GM18502 (cell line): ENCODE data around the gene CFAP251.
"Not testable (repeated sequence)": the region's sequence is repeated elsewhere in the genome, so short reads cannot be mapped to it uniquely, and the experiment has no call there.

Source experiments
- ATAC-seq: cut with Tn5 transposase; IDR thresholded peaks from one replicate; pipeline ENCODE4 v1.9.1; 2021; ENCODE audit warnings: mild to moderate bottlenecking; ENCODE audit not compliant: unreplicated experiment, poor library complexity

The CFAP251 gene

GRCh38 chr12:121970581-121971300 lies 52.3 kb downstream of the CFAP251 start:
- ATAC-seq = no peak

GRCh38 chr12:121974026-121974985 lies 55.9 kb downstream of the CFAP251 start:
- ATAC-seq = no peak

GRCh38 chr12:121975021-121975420 lies 56.6 kb downstream of the CFAP251 start:
- ATAC-seq = no peak

DNA sequence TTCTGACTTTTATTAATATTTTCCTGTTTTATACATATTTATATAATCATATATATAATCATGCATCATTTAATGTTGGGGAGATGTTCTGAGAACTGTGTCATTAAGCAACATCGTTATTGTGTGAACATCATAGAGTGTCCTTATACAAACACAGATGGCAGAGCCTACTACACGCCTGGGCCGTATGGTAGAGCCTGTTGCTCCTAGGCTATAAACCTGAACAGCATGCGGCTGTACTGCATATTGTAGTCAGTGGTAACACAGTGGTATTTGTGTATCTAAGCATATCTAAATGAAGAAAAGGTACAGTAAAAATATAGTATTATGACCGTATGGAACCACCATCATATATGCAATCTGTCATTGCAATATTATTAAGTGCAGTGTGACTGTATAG lies 58.6 kb downstream of the CFAP251 start:
- ATAC-seq = no peak

DNA sequence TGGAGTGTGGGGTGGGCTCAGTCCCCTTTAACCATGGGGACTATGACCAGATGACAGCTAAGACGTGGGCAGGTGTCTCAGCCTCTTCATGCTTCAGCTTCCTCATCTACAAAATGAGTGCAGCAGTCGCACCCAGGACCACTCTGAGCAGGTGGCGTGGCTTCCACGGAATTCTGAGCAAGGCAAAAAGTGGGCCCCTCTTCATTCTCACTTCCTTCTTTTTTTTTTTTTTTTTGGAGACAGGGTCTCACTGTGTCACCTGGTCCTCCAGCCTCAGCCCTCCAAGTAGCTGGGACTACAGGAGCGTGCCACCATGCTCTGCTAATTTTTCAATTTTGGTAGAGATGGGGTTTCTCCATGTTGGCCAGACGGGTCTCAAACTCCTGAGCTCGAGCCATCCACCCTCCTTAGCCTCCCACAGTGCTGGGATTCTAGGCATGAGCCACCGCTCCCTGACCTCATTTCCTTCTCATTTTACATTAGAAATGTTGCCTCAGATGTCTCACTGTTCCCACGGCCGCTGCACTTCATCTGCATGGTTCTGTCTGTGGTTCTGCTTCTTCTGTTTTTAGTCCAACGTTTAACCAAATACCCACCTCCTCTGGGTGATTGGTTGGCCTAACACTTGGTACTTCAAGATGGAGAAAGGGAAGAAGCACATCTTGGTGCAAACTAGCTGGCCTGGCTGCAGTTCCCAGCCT lies 61.9 kb downstream of the CFAP251 start:
- peak; percentile 59 for ATAC-seq

DNA sequence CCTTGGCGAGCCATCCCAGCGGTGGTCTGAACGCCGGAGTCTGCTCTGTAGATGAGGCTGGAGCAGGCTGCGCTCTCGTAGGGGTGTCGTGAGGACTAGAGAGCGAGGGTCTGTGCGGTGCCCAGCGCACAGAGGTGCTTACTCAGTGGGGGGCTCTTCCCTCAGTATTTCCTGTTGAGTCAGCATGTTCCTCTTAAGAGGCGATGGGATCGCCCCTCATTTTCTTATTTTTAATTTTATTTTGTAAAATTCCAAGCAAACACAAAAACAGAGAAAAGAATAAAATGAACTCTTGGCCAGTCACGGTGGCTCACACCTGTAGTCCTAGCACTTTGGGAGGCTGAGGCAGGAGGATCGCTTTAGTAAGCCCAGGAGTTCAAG lies 62.5 kb downstream of the CFAP251 start:
- ATAC-seq = no peak

- ATAC-seq = no peak
These were observed 63.1 kb downstream of the CFAP251 start for GRCh38 chr12:121981456-121981855.

GRCh38 chr12:121982950-121983349 lies 64.6 kb downstream of the CFAP251 start:
- no peak for ATAC-seq

GRCh38 chr12:121983536-121984210 lies 65.3 kb downstream of the CFAP251 start:
- ATAC-seq = no peak

DNA sequence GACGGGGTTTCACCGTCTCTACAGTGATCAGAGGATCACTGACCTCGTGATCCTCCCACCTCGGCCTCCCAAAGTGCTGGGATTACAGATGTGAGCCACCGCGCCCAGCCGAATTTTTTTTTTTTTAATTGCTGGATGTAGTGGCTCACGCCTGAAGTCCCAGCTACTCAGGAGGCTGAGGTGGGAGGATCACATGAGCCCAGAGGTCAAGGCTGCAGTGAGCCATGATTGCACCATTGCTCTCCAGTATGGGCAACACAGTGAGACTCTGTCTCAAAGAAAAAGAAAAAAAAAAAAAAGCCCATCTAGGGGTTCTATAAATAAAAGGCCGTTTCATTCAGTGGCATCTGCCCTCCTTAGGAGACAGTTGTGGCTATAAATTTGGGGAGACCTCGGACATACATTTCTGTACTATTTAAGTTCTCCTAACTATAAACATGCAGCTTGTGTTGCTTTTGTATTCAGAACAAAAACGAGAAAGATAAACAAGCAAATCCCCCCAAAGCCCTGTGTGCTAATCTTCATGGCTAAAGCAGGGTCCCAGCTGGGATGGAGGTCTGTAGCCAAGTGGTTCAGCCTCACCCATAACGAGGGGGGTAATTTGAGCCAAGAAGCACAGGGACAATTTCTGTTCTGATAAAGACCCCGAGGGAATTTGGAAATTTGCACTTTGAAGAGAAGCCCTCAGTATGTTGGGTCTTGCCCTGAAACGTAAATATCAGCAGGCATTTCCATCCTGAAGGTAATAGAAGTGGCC lies 68.3 kb downstream of the CFAP251 start:
- no peak for ATAC-seq

DNA sequence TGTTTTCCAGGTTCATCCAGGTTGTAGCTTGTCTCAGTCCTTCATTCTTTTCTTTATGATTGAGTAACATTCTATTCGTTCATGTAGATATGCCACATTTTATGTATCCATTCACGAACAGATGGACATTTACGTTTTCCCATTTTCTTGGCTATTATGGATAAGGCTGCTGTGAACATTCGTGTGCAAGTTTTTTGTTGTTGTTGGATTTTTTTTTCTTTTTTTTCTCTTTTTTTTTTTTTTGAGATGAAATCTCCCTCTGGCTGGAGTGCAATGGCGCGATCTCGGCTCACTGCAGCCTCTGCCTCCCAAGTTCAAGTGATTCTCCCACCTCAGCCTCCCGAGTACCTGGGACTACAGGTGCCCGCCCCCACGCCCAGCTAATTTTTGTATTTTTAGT lies 70.1 kb downstream of the CFAP251 start:
- ATAC-seq = not testable (repeated sequence)

DNA sequence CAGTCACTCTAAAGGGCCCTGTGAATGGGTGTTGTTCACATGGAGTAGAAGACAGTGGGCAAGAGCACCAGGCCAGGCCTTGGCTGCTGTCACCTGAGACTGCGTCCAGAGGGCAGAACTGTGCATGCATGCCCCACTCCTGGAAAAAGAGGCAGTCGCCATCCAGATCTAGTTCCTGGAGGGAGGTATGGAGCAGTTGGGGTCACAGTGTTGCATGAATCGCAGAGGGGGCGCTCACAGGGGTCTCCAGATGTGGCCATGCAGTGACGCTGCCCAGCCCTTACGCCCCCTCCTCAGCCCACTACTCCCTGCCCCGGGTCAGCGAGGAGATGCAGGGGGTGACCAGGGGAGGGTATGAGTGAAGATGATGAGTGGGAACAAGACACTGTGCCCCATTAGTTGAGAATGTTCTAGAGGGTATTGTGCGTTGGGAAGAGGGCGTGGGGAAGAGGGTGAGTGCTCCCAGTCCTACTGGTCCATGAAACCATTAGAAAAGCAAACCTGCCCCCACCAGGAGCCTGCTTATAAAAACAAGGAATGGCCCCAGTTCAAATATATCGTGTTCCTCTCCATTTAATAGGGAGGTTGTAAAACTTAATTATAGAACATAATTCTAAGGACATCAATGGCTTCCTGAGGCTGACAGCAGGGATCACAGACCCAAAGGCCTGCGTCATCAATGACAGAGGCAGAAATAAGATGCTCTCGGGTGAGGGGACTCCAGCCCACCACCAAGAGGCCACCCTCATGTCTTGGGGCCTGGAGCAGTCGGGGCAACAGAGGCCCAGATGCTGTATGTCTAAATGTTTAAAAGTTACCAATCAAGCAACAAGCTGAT lies 71.1 kb downstream of the CFAP251 start:
- no peak for ATAC-seq

DNA sequence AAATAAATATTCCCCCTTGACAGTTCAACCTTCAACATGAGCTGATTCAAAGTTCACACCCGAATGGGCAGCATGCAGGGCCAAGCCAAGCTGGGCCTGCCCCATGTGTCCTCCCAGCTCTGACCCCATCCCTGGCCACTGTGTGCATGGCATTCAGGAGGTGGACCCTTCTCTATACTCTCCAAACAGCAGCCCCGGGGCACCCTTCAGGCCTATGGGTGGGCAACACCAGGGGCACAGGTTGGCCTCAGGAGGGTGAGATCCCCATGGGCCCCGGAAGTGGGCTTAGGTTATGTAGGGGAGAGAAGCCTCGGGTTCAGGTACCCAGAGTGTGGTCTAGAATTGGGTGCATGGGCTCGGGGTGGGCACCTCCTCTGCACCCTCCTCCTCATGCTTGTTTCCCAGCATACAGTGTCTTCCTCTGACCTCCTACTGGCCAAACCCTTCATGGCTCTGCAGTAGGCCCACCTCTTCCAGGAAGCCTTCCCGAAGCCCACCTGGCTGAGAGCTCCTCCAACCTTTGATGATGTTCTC lies 71.8 kb downstream of the CFAP251 start:
- no peak for ATAC-seq

- ATAC-seq = peak; percentile 60
These were observed 72.6 kb downstream of the CFAP251 start for GRCh38 chr12:121990692-121991603.

DNA sequence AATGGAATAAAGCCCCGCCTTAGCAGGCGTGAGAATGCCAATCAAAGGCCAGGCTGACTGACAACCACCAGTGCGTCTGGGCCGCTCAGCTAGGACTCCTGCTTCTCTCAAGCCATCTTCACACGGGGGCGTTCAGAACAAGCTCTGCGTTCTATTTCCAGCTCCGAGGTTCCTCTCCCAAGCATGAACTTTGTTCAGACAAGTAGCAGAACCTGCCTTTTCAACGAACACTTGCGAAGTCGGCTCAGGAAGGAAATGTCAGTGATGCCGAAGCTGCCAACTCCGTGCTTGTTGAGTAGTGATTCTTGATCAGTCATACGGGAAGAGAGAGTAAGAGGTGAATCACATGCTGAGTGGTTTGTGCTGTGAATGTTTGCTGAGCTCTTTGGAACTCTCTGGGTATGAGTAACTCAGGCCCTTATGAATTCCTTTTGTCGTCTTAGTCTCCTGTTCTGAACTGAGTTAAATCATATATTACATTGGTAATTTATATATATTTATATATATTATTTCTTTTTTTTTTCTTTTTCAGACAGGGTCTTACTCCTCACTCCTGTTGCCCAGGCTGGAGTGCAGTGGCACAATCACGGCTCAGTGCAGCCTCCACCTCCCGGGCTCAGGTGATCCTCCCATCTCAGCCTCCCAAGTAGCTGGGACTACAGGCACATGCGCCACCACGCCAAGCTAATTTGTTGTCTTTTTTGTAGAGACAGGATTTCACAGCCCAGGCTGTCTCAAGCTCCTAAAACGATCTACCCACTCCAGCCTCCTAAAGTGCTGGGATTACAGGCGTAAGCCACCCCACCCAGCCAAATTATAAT lies 73.9 kb downstream of the CFAP251 start:
- ATAC-seq = peak; percentile 89

DNA sequence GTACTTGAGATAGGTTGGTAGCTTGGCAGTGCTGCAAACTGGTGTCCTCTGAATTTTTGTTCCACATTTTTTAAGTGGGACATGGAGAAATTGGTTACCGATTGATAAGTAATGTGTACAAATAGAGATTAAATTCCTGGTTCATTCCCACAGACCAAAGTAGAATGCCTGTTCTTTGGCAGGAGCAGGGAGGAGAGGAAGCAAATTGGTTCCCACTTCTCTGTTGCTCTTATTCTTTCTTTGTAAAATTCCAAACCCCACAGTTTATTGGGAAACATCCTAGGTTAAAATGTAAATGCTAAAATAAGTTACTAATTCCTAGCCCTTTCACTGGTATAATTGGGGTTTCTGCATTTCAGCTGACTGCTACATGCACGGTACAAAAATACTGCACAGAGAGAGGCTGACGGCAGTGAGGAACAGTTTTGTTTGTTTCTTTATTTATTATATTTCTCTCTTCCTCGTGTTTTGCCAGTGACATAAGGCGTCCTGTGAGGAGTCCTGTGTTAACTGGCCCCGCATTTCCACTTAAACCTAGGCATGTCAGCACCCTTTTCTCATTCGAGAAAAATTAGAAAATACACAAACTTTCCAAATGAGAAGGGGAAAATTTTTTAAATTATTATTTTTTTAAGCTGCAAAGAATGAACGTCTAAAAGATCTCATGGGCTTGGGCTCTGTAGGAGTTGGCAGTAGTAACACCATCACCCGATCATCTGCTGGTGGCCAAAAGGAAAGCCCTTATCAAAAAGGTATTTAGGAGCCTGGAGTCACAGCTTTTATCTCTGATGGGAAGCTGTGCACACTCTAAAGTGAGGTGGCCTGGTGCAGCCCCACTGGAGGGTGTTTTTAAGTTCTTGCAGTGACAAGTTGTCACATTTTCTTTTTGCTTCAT lies 77.9 kb downstream of the CFAP251 start:
- ATAC-seq = no peak
